Iris pigment epithelial cell (primary cell): ENCODE results near the gene CPT2.

Source experiments
- DNase-seq: peaks from one replicate; pipeline ENCODE4 v3.0.0-alpha.2; 2011; ENCODE audit warnings: low read depth

Gene CPT2

DNA sequence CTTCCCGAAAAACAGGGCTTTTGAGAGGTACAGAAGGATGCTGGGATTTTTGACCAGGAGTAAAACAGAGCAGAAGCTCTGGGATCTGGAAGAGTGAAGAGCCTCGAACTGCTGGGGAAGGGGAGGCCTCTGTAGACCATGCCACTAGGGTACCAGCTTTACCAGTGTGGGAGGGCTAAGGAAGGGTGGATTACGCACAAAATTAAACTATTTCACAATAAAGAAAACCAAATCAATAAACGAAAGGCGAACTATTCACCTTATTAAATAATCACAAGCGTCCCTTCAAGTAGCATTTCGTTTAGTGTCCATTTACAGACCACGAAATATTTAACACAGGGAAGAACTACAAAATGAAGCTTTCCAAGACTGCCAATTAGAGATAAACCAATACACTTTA lies 23.1 kb downstream of the CPT2 start:
- no peak for DNase-seq

GRCh38 chr1:53220171-53220961 lies 23.7 kb downstream of the CPT2 start, which contains the start of gene CZIB:
TSS of gene CZIB (minus strand) at chr1:53220634. CDS start at chr1:53220575, 59 bp downstream.
- DNase-seq, result peak; percentile 92

DNA sequence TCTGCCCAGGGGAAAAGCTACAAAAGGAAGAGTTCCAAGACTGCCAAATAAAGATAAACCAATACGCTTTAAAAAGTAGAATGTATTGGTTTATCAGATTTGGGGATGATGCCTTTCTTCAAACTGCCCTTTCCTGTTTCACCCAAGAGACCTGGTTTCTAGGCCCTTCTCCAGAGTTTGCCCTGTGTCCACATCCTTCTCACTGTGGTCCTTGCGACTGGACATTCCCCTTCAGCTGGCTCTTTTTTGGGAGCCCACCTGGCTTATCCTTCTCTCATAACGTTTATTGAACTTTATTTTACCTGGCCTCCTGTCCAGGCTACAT lies 24.3 kb downstream of the CPT2 start:
- no peak for DNase-seq

GRCh38 chr1:53237638-53238037 lies 41.0 kb downstream of the CPT2 start:
- DNase-seq, result no peak

GRCh38 chr1:53238197-53239155 lies 41.9 kb downstream of the CPT2 start, which contains the start of gene MAGOH:
TSS of gene MAGOH (minus strand) at chr1:53238518. CDS start at chr1:53238448, 70 bp downstream.
- DNase-seq, result peak; percentile 97

DNA sequence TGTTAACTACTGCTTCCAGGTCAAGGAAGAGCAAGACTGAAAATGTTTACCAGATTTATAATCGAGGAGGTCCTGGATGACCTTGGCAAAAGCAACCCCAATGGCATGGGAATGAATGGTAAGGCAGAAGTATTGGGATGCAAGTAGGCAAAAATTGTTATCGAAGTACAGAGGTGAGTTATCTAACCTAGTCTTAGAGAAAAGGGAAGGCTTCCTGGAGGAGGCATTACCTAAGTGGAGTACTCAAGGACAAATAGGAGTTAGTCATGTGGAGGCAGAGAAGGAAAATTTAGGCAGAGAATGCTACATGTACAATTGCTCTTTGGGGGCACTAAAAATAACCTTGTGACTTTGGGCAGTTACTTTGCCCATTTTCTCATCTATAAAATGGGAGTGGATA lies 45.2 kb downstream of the CPT2 start:
- no peak for DNase-seq

DNA sequence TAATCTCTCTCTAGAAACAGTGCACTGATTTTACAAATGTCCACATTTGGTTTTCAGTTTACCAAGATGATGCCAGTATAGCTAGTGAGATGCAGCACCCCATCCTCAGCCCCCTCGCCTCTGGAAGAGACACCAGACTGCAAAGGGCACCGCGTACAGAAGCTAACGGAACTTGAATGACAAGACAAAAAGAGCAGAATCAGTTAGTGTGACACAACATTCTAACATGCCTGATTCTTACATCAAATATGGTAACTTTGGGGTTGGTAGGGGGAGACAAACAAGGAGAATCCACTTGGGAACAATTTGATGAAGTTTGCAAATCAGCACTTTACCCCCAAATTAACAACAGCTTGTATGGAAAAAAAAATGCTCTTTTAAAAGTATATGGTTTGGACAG lies 45.8 kb downstream of the CPT2 start:
- DNase-seq, result no peak

GRCh38 chr1:53244141-53244540 lies 47.5 kb downstream of the CPT2 start:
- DNase-seq, result no peak

DNA sequence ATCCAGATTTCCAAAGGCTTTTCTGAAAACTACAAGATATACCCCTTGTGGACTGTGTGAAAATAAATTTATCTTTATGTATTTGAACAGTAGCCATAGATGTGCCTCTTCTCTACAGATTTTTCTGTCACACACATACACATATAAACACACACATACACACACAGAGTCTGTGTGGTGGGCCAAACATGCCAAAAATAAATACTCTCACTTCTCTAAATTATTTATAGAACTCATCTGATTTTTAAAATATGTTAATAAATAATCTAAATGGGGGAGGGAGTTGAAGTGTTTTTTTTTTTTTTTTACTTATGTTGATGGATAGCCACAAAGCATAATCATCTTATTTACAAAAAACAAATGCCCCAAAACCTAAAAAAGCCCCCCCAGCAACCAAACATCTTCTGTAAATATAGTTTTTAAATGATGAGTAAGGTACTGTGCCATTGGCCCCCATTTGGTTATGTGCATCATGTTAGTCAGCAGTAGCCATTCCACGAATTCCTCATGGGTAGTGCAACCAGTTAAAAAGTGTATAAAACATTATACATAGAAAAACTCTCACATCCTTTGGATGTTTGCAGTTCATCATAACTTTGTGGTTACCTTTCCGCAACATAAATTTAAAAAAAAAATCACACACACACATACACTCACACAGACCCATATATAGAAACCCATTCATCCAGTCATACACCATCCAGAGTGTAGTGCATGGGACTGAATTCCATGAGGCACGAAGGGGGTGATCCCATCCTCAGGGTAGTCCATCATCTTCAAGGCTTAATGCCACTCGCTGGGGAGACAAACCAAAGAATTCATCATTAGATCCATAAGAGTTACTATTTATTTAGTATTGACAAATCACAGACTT lies 49.9 kb downstream of the CPT2 start:
- DNase-seq, result peak; percentile 86

DNA sequence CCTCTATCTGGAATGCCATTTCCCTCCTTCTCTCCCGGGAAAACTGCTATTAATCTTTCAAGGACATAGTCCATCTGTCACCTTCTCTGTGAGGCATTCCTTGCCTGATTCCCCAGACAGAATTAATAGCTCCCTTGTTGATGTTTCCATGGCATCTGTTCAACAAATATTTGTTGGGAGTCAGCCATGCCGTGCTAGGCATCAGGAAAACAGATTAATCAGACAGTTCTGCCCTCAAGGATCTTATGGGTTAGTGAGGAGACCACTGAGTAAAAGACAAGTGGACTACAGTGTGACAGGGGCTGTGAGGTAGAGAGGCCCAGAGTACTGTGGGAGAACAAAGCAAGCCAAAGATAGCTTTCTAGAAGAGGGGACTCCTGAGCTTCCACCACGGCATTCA lies 53.1 kb downstream of the CPT2 start:
- no peak for DNase-seq

GRCh38 chr1:53250325-53250724 lies 53.7 kb downstream of the CPT2 start:
- DNase-seq, result no peak

DNA sequence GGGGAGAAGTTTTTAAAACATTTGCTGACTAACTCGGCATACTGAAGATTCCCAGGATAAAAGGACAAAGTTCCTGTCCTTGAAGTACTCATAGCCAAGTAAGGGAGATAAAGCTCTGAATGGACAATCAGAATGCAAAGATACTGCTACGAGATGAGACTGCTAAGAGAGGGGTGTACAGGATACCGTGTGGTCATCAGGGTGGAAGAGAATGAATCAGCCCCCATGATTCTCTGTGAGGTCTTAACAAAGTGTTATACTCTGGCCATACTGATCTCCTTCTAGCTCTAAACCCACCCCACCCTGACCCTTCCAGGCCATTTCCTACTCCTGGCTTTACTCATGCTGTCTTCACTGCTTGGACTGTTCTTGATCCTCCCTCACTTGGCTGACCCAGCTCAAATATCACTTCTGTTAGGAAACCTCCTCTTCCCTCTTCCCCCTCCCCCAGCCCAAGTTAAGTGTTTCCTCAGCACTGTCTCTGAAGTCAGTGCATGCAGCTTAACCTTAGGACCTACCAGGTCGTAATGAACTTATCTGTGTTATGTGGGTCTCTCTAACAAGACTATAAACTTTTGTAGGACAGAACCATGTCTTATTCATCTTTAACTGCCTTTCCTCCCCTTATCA lies 57.5 kb downstream of the CPT2 start:
- peak; percentile 76 for DNase-seq

GRCh38 chr1:53255031-53255430 lies 58.4 kb downstream of the CPT2 start:
- DNase-seq, result peak; percentile 16

DNA sequence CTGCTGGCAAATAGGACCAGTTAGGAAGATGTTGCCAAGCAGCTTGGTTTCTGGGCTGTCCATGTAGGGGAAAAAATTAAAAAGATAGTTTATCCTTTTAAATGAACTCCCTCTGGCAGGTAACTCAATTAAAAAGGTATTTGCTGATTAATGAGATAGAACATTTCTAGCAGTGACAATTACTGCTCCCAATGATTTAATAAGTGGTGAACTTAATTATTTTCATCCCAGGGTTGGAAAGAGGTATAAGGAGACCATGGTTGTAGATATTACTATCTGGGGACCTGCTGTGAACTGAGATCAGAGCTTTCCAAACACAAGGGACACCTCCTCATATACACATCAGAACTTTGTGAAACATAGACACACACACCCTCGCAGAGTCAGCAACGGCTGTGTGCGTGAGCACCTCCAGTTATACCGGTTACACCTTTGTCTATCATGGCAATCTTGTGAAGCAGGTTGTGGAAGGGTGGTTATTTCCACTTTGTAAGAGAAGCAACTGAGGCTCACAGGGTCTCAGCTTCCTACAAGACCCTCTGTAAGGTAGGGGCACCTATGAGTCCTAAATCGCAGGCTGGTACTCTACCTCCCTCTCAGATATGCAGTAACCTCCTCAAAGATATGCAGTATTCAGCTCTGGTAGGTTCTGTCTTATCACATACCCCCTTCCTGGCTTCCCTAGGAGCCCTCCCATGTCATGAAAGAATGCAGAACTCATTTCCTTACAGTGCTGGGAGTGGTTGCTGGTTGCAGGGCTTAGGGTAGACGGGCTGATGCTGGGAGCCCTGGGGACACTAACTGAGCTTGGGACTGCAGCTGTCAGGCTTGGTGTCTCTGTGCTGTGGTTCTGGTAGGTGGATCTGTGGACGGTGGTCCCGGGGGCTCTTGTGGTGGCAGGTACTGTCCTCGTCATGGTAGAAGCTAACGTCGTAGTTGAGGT lies 60.2 kb downstream of the CPT2 start:
- DNase-seq, result no peak

GRCh38 chr1:53257454-53258081 lies 60.9 kb downstream of the CPT2 start:
- peak; percentile 40 for DNase-seq

- DNase-seq, result no peak
Measured at GRCh38 chr1:53258216-53258615, 61.6 kb downstream of the CPT2 start.

DNA sequence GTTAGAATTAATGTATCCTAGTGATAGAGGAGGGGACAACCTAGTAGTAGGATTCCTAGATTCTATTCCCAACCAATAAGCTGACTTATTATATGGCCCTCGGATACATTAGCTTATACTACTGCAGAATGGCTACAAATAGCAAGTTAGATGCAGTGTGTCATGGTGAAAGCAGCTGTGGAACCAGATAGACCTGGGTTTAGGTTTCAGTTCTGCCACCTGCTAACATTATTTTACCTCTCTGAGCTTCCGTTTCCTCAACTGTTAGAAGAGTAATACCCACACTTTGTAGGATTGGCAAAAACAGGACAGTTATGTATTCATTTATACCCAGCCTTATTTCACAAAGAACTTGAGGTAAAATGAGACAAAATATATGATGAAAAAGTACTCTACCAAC lies 63.3 kb downstream of the CPT2 start:
- DNase-seq, result no peak

DNA sequence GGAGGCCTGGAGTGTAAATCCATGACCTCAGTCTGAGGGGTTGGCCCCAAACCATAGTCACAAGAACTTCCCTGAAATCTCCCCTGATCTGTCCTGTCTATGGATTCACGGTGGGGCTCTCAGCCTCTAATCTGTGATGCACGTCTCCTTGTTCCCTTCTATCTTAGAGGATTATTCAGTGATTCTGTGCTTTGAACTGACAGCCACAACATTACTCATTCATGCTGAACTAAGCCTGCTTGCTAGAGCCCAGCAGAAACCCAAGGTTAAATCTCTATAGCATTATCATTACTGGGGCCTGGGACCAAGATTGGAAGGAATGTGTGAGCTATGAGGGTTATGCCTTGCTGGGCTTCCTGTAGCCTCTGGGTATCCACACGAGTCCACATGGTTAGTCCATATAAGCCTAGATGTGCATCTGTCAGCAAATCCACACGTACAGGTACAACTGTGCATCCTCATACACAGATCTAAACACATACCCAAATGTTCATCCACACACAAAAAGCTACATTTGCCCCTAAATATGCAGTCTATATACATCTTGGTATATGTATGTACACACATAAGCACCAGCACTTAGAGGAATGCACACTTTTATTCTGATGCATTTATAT lies 64.1 kb downstream of the CPT2 start:
- DNase-seq, result peak; percentile 54

DNA sequence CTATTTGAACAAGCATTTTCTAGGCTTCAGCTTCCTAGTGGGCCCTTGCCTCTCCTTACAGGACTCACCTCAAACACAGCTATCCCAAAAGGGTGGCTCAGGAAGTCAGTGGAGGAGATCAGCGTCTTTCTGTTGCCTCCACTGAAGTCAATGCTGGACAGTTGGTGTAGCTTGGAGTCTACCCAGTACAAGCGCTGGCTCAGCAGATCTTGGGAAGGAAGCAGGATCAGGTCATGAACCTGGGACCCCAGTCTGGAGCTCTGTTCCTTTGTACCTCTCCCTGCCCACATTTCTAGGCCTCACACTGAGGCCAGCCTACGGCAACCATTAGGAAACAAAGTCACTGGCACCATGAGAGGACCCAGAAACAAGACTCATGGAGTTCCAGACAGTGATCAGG lies 65.4 kb downstream of the CPT2 start:
- no peak for DNase-seq
